NCI-H128 (cell line): ENCODE measurements around the gene AACS.

Experiments used
- DNase-seq: peaks from one replicate; lab custom pipeline; 2025; ENCODE audit not compliant: unreplicated experiment; lab: John Stamatoyannopoulos, UW

Gene AACS

DNA sequence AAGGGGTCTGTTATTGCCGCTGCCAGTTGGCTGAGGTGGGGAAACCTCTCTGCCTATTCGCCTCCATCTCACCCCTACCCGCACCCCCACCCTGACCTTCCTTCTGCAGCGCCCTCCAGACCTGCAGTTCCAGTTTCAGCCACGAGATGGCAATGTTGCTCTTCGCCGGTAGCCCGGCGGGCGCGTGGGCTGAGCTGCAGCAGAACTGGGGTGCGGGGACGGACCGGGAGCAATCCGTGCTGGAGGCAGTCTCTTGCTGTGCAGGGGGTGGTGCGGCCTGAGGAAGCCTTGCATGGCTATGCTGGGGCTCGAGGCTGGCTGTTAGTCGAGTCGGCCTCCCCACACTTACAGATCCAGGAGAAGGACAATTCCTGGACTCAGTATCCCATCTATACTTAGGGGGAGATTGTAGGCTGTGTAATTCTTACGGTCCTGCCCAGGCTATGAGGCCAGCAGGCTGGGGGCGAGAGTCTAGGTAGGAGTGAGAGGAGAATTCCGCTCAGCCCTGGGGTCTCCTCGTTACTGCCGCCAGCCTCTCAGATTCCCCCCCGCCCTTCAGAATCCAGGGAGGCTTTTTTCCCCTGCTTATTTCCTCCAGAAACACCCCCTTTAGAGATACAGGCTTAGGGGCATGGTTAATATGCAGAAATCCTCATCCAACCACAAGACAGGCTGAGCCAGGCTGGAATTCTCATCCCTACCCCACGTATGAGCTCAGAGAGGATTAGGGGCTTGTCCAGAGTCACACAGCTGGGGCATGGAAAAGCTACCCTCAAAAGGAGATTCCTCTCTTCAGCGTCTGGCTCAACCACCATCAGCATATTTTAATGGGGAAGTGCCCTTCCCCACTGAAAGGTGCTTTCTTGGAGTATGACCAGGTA lies 118.2 kb downstream of the AACS start:
- DNase-seq, result peak; percentile 76

DNA sequence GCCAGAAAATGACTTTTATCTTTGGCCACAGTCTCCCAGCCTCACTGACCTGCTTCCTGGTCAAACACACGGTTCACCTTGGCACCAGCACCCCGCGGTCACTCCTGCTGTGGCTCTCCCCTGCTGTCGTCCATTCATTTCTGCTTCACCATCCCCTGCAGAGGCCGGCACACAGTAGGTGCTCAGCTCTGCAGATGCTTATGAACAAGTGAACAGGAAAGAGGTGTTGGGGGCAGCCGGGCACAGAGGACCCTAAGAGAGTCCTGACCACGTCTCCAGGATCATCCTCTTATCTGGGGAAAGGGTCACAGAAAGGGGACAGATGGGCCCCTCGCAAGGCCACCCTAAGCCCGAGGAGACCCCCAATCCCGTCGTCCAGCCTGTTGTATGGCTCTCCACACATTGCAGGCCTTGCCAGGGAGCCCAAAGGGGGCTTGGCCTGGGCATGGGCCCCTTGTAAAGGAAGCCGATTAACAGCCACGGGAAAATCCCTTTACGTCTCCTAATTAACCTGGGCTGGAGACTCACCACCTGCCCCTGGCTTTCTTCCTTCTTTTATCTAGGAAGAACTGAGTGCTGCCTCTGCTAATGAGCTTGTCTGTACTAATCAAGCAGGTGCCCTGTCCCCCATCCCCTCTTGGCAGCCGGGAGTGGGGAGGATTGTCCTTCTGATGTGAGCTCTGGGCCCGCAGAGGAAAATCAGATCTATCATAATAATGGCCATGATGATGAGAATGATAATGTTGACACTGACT lies 119.2 kb downstream of the AACS start:
- no peak for DNase-seq

DNA sequence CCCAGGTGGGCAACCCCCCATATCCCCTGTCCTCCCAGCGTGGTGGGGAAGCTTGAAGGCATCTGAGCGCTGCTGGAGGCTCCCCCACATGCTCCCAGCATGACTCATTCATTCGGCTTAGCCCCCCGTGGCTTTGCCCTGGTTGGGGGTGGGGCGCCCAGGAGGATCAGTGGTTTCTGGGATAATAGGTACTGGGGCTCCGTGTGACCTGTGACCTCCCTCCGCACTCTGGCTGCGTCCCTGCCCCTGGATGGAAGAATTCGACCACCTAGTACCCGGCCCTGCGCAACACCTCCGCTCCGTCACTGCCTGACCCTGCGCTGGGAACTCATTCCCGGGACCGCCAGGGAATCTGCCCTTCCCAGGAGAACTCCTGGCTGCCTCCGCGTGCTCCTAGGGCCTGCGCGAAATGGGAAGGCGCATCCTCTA lies 120.1 kb downstream of the AACS start:
- DNase-seq, result no peak

DNA sequence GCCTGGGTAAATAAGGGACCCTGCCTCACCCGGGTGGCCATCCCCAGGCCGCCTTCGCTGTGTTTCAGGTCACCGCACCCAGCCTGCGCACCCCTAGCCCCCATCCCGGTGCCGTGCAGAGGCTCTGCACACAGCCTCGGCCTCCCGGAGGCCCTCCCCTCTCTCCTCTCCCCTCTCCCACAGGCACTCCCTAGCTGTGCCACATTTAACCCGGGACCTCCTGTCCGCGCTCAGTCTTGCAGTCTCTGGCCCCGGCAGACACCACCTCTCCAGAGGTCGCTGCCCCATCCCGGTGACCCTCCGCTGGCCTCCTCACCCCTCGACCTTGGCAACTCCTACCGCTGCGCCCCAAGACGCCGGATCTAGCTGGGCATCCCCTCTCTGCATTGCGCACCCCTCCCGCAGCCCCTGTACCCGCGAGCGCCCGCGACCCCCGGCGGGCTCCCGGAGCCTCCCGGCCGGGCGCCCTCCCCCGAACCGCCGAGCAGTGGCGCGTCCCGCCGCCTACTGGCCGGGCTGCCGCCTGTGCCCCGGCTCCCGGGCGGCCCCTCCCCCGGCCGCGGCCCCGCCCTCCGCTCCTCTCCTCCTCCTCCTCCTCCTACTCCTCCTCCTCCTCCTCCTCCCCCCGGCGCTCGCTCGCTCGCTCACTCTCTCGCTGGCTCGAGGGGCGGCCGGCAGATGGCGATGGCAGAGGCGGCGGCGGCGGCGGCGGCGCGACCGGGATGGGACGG lies 120.7 kb downstream of the AACS start, which contains the start of gene TMEM132B:
Gene TMEM132B (plus strand): TSS at position 647 of the 731 bp plus-strand sequence.
- DNase-seq, result peak; percentile 40

DNA sequence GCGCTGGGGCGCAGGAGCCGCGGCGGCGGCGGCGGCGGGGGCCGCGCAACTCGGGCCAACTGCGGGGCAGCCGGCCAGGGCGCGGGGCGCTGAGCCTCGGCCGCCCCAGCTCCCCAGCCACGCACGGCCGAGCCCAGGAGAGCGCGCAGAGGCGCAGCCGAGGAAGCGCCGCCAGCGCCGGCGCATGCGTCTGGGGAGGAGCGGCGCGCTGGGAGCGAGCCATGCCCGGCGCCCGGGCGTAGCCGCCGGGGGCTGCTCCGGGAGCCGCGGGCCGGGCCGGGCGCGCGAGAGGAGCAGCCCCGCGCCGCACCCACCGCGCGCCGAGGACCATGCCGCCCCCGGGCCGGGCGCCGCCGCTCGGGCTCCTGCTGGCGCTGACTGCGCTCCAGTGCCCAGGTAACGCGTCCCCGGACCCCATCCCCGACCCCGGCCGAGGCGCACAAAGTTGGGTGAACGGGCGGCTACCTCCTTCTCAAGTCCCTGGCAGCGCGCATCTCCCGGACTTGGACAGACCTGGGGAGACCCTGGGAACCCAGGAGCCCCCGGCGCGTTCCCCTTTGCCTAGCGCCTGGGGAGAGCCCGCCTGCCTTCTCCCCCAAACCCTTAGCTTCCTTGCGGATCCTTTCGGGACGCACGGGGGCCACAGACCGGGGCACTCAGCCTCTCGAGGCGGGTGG lies 121.4 kb downstream of the AACS start:
- no peak for DNase-seq

DNA sequence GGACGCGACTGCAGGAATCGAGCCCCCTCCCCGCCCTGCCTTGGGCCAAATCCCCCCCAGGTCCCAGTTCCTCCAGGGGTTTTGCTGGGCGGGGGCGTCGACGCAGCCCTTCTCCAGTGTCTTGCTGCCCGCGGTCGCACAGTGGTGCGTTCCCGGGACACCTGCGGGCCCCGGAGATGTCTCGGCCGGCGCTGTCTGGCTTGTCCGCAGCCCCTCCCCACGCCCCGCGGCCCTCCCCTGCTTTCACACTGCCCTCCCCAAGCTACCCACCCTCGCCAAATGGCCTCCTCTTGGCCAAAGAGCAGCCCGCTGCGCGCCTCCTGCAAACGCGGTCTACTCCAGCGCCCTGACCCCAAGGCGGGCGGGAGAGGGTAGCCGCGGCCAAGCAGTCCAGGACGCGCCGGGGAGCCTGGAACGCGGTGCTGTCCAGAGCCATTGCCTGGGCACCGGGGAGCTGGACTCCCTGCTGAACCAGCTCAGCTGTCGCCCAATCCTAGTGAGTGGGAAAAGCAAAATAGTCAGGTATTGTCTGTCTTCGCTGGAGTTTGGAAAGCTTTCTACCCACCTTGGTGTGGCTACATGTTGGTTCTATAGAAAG lies 122.0 kb downstream of the AACS start:
- no peak for DNase-seq

DNA sequence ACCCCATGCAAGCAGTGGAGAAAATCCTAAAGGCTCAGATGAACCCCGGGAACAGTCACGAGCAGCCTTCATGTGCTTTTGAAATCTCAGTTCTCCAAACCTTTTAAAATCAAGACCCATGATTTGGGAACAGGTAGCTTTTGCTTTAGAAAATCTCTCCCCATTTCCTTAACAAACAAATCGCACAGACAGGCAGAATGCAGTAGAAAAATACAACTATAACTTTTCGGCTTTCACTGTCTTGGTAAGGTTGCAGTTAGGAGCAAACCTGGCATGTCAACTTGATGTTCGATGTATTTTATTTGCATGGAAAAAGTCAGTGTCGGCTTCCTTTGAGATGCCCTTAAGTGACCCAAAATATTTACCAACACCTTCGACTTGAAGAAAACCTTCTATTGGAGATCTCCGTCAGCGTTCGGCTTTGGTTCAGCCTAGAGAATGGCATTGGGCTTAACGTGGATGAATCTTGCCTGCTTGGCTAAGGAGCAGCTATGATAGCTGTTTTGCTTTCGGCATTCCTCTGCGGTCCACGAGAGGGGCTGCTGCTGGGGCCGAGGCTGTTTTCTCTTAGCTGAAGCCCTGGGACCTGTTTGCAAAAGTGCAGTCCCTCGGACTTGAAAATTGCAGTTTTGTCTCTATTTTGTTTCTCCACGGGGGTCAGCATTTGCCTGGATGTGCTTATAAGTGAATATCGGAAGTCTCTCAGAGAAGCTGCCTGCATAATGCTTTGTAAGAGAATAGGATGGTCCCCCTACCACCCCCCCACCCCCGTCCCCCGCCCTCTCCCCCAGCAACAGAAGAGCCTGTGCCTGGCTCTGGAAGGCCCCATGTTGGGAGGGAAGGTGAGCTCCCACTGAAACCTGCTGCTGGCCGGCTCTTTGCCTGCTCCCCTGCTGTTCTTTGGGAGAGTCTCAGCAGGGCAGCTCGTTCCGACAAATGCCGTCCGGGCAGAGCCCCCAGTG lies 122.8 kb downstream of the AACS start:
- no peak for DNase-seq

DNA sequence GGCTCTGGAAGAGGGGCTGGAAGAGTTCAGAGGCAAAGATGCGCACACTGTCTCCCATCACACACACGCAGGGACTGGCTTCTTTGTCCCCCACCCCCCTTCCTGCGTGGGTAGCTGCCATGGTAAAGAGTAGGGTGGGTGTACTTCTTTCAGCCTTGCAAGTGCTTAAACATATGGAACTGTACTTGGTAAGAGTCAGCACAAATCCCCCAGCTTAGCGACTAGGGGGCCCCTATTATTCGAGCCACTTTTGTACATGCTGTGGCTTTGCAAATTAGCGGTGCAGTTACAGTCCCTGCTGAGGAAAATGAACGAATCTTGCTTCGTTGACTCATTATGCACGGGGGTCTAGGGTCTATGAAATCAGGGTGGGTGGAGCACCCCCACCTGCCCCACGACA lies 123.8 kb downstream of the AACS start:
- no peak for DNase-seq

DNA sequence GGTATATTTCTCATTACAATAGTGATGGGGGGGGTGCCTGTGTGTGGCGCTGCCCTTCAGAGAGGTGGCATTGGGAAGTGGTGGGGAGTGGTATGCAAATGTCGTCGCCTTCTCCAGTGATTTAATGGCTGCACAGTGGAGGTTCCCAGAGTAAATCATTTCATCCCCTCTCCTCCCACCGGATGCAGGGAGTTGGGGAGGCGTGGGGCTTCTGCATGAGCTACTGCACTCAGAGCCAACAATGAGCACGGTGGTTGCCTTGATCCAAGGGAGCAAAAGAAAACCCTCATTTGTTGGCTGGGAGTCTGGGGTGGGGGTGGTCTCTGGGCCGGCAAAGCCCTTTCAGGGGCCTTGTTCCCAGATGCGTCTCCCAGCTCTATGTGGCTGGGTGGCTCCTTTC lies 124.3 kb downstream of the AACS start:
- DNase-seq, result no peak

DNA sequence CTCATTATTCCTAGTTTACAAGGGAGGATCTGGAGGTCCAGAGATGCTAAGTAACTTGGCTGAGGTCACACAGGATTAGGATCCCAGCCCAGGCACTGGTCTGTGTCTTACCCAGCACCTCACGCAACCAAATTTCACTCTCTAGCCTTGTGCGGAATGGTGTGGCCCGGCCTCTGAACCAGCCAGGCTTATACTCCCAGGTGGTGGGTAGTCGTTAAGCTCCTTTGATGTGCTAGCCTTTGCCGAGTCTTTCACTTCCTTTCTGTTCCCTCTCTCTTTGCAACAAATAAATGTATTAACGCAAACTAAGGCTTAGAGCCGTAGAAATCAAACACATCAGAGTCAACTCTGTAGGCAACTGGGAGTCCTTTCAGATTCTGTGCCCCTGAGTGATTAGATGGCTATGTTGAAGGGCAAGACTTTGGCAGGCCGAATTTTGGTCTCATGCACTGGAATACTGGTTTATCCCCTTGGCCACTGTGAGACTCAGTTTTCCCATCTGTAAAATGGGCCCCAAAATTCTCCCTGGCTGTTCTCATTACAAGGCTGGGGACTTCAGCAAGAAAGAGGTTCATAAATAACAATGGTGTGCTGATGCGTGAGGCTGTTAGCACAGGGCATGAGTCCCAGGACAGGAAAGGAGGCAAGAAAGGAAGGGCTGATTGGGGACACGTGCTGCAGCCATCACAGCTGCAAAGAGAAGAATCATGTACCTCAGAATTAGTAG lies 126.3 kb downstream of the AACS start:
- no peak for DNase-seq

DNA sequence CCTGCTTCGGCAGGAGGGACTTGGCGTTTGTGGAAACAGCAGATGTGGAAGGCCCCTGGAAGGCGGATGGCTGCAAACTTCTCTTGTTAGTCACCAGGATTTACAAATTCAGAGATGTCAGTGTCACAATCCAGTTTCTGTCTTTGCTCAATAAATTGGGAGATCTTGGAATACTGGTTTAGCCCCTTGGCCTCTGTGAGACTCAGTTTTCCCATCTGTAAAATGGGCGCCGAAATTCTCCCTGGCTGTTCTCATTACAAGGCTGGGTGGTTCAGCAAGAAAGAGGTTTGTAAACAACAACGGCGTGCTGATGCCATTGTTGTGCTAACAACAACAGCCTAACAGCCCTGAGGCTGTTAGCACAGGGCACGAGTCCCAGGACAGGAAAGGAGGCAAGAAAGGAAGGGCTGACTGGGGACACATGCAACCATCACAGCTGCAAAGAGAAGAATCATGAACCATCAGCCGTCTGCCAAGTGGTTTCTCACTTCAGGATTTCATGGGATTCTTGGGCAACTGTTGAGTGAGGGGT lies 127.5 kb downstream of the AACS start:
- no peak for DNase-seq
